GM10847 (cell line): ENCODE data around the gene DGKG.

Experiments used
- POLR2A ChIP-seq: IDR thresholded peaks from 2 replicates; pipeline ENCODE4 v1.6.1; 2011; ENCODE audit not compliant: insufficient read length; ENCODE audit errors: extremely low read depth

The DGKG gene

DNA sequence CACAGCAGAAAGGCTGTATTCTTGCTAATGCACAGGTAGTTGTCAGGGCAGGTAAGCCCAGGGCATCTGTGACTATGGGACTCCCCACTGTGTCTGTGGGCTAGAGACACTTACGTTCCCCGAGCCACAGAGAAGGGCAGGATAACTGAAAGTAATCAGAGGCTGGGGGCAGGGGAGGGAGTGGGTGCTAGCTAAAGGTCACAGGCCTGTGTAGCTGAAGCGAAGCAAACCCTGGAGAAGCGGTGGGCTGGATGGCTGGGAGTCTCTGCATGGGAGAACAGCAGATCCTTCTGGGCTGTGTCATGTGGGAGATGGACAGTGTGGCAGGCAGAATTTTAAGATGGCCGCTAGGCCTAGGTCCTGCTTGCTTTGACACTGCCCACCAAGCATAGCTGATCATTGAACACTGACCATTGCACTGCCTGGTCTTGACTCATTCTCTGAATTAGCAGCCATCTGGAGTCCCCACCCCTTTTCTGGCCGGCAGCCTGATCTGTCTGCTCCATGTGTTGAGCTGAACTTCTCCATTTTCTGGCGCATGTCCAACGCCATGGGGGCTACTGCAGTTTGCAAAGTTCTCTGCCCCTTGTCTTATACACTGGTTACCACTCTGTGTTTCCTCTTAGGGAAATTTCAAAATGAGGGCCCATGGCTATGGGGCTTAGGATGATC lies 110.0 kb downstream of the DGKG start:
- TF ChIP-seq POLR2A, result no peak

- no peak for TF ChIP-seq POLR2A
Observed at GRCh38 chr3:186248850-186249249, 113.2 kb downstream of the DGKG start.

GRCh38 chr3:186247821-186248814 lies 113.9 kb downstream of the DGKG start:
- TF ChIP-seq POLR2A, result no peak

- no peak for TF ChIP-seq POLR2A
Observed at GRCh38 chr3:186246941-186247340, 115.1 kb downstream of the DGKG start.

DNA sequence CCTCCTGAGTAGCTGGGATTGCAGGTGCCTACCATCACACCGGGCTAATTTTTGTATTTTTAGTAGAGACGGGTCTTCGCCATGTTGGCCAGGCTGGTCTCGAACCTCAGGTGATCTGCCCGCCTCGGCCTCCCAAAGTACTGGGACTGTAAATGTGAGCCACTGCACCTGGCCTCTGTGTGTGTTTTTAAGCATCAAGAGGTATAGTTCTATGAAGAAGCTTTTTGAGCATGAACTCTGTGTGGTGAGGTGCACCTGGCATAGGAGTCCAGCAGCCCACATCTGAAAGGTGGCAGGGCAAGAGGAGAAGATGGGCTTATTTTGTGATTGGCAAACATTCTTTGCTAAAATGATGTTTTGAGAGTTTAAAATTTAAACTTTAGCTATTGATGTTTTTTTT lies 118.0 kb downstream of the DGKG start:
- TF ChIP-seq POLR2A, result no peak

- TF ChIP-seq POLR2A, result no peak
Observed at GRCh38 chr3:186241910-186242821, 119.9 kb downstream of the DGKG start.

DNA sequence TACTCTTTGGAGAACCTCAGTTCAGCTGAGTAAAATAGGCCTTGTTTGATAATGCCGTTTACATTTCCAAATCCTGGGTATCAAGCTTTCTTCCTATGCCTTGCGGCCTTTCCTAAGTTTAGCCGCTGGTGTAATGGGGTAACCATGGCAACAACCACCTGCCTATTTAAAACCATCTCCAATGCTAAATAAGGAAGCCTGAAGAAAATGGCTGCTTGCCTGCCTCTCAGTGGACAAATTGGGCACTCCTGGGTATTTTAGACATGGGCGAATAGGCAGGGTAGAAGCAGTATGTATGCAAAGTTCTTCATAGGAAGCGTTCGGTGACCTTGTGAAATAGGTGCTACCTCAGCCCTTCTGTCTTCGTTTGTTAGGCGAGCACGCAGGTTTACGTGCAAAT lies 122.7 kb downstream of the DGKG start:
- no peak for TF ChIP-seq POLR2A

GRCh38 chr3:186237915-186238314 lies 124.1 kb downstream of the DGKG start:
- TF ChIP-seq POLR2A, result no peak

GRCh38 chr3:186236357-186237020 lies 125.5 kb downstream of the DGKG start:
- no peak for TF ChIP-seq POLR2A

DNA sequence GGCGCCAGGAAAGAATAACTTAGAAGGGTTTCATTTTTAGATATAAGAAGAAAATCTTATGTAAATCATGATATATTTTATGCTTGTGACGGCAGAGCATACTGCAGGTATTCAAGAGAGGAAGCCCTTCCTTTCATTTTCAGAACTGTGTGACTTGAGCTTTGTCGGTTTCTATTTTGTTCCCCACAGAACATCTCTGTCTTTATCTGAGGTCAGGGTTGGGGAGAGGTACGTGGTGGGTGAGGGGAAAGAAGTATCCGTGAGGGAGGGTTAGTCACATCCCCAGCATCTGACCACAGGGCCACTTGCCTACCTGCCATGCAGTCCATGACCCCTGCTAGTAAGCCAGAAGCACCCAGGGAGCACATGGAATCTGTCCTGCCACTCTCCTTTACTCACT lies 126.5 kb downstream of the DGKG start:
- TF ChIP-seq POLR2A, result no peak

DNA sequence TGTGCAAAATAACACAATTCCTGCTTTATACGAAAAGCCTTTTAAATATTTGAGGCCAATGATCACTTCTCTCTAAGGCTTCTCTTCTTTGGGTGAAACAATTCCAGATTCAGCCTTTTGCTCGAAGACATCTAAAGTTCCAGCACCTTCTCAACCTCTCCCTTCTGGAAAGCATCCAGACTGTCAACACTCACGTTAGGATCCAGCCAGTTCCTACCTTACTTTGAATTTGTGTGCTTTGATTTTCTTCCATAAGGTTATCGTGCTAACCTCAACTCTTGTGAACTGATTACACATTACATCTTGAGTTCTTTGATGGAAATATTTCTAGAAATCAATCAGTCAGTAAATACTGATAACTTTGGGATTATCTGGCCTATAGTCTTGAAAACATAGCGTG lies 127.9 kb downstream of the DGKG start:
- no peak for TF ChIP-seq POLR2A

- TF ChIP-seq POLR2A, result no peak
Observed at GRCh38 chr3:186226482-186226881, 135.6 kb downstream of the DGKG start.

DNA sequence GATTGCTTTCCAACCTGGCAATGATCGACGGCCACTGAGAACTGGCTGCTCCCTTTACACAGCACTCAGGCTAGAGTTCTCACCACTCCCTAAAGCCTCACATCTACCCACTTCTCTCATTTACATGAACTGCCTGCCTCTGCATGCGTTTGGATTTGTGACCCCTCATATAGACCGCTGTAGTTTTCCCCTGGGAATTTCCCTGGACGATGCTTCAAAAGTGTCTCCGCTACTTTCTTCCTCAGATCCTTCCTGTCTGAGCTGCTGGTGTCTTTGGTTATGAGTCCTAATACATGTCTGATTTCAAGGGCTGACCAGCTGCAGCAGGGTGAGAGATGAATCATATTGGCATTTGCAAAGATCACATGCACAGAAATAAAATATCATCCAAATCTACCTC lies 136.4 kb downstream of the DGKG start:
- no peak for TF ChIP-seq POLR2A

DNA sequence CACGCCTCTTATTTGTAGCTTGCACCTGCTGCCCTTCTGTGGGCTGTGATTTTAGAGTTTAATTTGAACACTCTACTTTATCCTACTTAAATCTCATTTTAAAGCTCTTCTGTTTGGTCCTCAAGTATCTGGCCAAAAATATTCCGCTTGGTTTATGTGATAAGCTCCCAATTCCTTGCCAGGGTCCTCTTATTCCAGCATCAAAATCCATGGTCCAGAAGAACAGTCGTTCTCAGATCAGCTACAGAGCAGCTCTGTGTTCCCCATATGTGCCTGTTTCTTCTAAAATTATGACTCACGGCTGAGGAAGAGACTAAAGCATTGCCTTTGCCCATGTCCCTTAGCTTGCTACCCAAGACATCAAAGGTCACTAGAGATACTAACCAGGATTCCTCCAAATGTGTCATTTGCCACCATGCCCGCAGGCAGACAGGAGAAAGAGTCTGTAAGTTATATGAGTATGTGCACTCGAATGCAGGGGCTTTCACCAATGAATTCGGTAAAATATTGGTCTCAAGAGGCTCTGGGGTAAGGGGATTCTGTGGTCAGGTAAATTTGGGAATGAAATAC lies 137.9 kb downstream of the DGKG start:
- no peak for TF ChIP-seq POLR2A

DNA sequence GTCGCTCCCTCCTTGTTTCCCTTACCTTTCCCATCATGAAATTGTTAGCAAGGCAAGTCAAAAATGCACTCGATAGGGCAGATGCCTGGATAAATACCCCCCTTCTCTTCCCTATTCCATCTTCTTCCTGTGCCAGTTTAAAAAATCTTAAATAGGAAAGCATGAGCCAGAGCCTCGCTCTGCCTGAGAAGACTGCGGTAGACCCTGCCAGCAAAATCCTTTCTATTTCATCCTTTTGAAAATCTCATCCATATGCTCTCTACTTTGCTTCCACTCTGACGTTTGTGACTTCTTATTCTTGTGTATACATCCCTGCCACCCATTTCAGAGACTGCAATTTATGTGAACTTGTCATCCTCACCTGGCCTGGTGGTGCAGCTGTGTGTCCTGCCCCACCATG lies 138.6 kb downstream of the DGKG start:
- TF ChIP-seq POLR2A, result no peak
